ENCODE data around the gene SRSF10.
"Not testable (repeated sequence)": the region's sequence is repeated elsewhere in the genome, so short reads cannot be mapped to it uniquely, and the experiment has no call there.

DNA sequence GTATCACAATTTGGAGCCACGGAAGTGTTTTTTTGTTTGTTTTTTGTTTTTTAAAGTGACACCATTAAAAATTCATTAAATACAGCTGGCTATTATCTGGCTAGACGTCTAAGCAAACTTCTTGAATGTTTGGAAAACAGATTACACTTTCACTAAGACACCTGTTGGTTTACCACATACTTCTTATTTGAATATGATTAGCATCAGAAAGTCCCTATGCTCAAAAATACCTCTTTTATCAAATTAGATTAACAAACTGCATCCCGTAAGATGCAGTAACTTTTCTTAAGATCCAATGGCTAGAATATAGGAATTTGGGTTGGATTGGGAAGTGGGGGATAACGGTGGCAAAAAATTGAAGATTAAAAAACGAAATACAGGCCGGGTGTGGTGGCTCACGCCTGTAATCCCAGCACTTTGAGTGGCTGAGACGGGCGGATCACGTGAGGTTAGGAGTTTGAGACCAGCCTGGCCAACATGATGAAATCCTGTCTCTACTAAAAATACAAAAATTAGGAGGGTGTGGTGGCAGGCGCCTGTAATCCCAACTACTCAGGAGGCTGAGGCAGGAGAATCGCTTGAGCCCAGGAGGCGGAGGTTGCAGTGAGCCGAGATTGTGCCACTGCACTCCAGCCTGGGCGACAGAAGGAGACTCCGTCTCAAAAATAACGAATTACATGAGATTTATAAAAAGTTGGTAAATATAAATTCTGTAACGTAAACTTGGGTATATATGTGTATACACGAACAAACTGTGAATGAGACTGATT, 21.9 kb downstream of the SRSF10 start:
- TF ChIP-seq, protein P1, sequence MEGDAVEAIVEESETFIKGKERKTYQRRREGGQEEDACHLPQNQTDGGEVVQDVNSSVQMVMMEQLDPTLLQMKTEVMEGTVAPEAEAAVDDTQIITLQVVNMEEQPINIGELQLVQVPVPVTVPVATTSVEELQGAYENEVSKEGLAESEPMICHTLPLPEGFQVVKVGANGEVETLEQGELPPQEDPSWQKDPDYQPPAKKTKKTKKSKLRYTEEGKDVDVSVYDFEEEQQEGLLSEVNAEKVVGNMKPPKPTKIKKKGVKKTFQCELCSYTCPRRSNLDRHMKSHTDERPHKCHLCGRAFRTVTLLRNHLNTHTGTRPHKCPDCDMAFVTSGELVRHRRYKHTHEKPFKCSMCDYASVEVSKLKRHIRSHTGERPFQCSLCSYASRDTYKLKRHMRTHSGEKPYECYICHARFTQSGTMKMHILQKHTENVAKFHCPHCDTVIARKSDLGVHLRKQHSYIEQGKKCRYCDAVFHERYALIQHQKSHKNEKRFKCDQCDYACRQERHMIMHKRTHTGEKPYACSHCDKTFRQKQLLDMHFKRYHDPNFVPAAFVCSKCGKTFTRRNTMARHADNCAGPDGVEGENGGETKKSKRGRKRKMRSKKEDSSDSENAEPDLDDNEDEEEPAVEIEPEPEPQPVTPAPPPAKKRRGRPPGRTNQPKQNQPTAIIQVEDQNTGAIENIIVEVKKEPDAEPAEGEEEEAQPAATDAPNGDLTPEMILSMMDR (IDR thresholded peaks at IDR 0.05 in 4 of 5, conservative IDR thresholded peaks at IDR 0.05 in 1 of 5): not testable (repeated sequence)
- not testable (repeated sequence) for TF ChIP-seq POLR2A (IDR thresholded peaks at IDR 0.05)

Measured in gastrocnemius medialis (tissue), 4 donors.